PC-3 (cell line): Measurements from ENCODE around the gene ACTG1.

Source experiments
- CTCF ChIP-seq: fragments of 300-600 bp; sonication (generic); conservative IDR thresholded peaks from 2 replicates; pipeline ENCODE4 v1.5.1; 2017; ENCODE audit warnings: antibody characterized with exemption, low read depth, mild to moderate bottlenecking, low read length
- EZH2phosphoT487 ChIP-seq: fragments of 300-600 bp; sonication (generic); IDR thresholded peaks from 2 replicates; pipeline ENCODE4 v1.6.1; 2018; ENCODE audit warnings: mild to moderate bottlenecking, antibody characterized with exemption, low read length, borderline replicate concordance

DNA sequence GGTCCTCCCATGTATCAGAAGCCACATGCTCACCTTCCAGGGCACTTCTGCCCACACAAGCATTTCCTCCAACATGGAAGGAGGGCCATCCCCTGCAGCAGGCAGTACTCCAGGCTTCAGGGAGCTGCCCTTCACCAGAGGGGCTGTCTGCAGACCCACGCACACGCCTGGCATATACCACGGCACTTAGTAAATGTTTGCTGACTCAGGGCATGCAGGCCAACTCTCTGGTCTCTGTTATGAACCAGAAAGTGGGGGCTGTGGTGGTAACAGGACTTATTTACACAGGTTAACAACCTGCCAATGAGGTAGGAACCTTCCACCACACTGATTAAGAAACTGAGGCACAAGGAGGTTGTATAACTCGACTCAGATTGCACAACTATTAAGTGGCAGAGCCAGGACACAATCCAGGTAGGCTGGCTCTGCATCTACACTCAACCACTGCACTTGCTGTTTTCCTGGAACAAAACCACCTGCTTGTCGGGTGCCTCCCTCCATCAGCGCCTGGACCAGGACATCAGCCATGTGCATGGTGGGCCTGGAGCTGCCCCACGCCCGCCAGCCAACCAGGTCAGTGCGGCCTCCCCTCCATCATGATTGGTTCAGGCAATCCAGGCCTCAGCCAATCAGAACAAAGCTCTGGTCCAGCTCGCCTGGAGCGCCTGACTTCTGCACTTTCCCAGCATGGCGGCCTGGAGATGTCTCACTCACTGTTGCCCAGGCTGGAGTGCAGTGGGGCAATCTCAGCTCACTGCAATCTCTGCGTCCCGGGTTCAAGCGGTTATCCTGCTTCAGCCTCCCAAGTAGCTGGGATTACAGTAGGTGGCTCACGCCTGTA lies 19.2 kb downstream of the ACTG1 start:
- TF ChIP-seq CTCF (no peak), EZH2phosphoT487 (no peak)
